Measurements from ENCODE around the gene TBL1X.

- no peak for TF ChIP-seq CTCF (IDR thresholded peaks at IDR 0.05; ENCODE audit: low read depth, low read length)
- TF ChIP-seq POLR2A (IDR thresholded peaks at IDR 0.05; ENCODE audit: extremely low read depth, insufficient read length), result no peak
- no peak for TF ChIP-seq MAX (IDR thresholded peaks at IDR 0.05; ENCODE audit: low read depth, low read length)
- no peak for TF ChIP-seq MYC (IDR thresholded peaks at IDR 0.05; ENCODE audit: low read depth, low read length)
Observed at GRCh38 chrX:9471571-9471985, 6.7 kb downstream of the TBL1X start.

Data from NB4 (cell line).